Erythroblast (primary cell): ENCODE results near the gene STPG4.

Experiments
- DNase-seq, 2 experiments: peaks; one replicate each; lab custom pipeline; 2025; lab: John Stamatoyannopoulos, UW
- GATA1 ChIP-seq: IDR thresholded peaks from 2 replicates; pipeline ENCODE4 v1.6.1; 2011; ENCODE audit warnings: low read depth, mild to moderate bottlenecking, control low read depth, low read length, moderate library complexity
- POLR2A ChIP-seq: IDR thresholded peaks from 2 replicates; pipeline ENCODE4 v1.6.1; 2011; ENCODE audit warnings: mild to moderate bottlenecking, low read length

Gene STPG4

GRCh38 chr2:47096451-47096850, 58.7 kb downstream of the STPG4 start:
- TF ChIP-seq GATA1 (no peak), POLR2A (no peak)
- DNase-seq: no peak

- TF ChIP-seq GATA1: no peak
- no peak for TF ChIP-seq POLR2A
- DNase-seq: no peak
Observed at GRCh38 chr2:47095349-47096020, 59.6 kb downstream of the STPG4 start.

- no peak for DNase-seq
- TF ChIP-seq GATA1 (no peak), POLR2A (no peak)
Observed at GRCh38 chr2:47094511-47095142, 60.5 kb downstream of the STPG4 start.

GRCh38 chr2:47093626-47094025, 61.5 kb downstream of the STPG4 start:
- DNase-seq: no peak
- no peak for TF ChIP-seq POLR2A
- no peak for TF ChIP-seq GATA1

- DNase-seq: no peak
- TF ChIP-seq GATA1 (no peak), POLR2A (no peak)
Observed at GRCh38 chr2:47092465-47092864, 62.6 kb downstream of the STPG4 start.

- no peak for DNase-seq
- no peak for TF ChIP-seq GATA1
- no peak for TF ChIP-seq POLR2A
Observed at GRCh38 chr2:47091118-47091517, 64.0 kb downstream of the STPG4 start.

- no peak for TF ChIP-seq POLR2A
- TF ChIP-seq GATA1: no peak
- DNase-seq: peak; percentile 31 to 36
Observed at GRCh38 chr2:47089083-47089464, 66.0 kb downstream of the STPG4 start.

- no peak for TF ChIP-seq POLR2A
- TF ChIP-seq GATA1: no peak
- peak; percentile 40 to 78 for DNase-seq
Observed at GRCh38 chr2:47088371-47089082, 66.6 kb downstream of the STPG4 start.

GRCh38 chr2:47087051-47087450, 68.1 kb downstream of the STPG4 start:
- DNase-seq: no peak
- TF ChIP-seq GATA1 (no peak), POLR2A (no peak)

GRCh38 chr2:47086571-47086970, 68.5 kb downstream of the STPG4 start:
- TF ChIP-seq POLR2A: no peak
- TF ChIP-seq GATA1: no peak
- no peak for DNase-seq

GRCh38 chr2:47086054-47086471, 69.0 kb downstream of the STPG4 start:
- DNase-seq: no peak
- TF ChIP-seq POLR2A (no peak), GATA1 (no peak)

GRCh38 chr2:47083886-47084687, 71.0 kb downstream of the STPG4 start:
- TF ChIP-seq POLR2A (no peak), GATA1 (no peak)
- DNase-seq: no peak

GRCh38 chr2:47083485-47083884, 71.6 kb downstream of the STPG4 start:
- DNase-seq: no peak
- TF ChIP-seq POLR2A (no peak), GATA1 (no peak)
